Adrenal gland (tissue), 12 donors: ENCODE data around the gene HSF4. TPM values are rescaled to one million over a fixed set of nuclear protein-coding genes. Genes with fewer than 3 reads are reported as not detected.

Source experiments
- DNase-seq, 7 donors: peaks; one replicate each; pipeline ENCODE4 v3.0.0-alpha.2; 2019 to 2020
- H3K27ac ChIP-seq, 5 donors: fragments of 200-600 bp; sonication (generic) in 4 of 5; 1 replicate in 3 of 5; 2 replicates in 2 of 5; pipeline versions ENCODE4 v1.5.1 to v1.8.0; 2016 to 2020; ENCODE audit warnings: mild to moderate bottlenecking in 1 of 5
- H3K27me3 ChIP-seq: fragments of 200-600 bp; 2 replicates; pipeline ENCODE4 v1.8.0; 2021
- H3K36me3 ChIP-seq, 2 donors: fragments of 200-600 bp; replicated peaks in 1 of 2; 1 replicate in 1 of 2; 2 replicates in 1 of 2; pipeline versions ENCODE4 v1.5.1 to v1.8.0; 2018 to 2022
- H3K4me1 ChIP-seq, 2 donors: fragments of 200-600 bp; replicated peaks in 1 of 2; 1 replicate in 1 of 2; 2 replicates in 1 of 2; pipeline versions ENCODE4 v1.5.1 to v1.8.0; 2018 to 2021
- H3K4me3 ChIP-seq, 4 donors: fragments of 200-600 bp; sonication (generic) in 3 of 4; one replicate each; pipeline ENCODE4 v1.5.1; 2016 to 2018
- H3K9me3 ChIP-seq, 3 donors: fragments of 200-600 bp; sonication (generic) in 1 of 3; replicated peaks in 1 of 3; 1 replicate in 2 of 3; 2 replicates in 1 of 3; pipeline versions ENCODE4 v1.5.1 to v1.8.0; 2016 to 2021
- POLR2A ChIP-seq, 2 donors: fragments of 450-650 bp; IDR thresholded peaks; one replicate each; pipeline ENCODE4 v1.6.1; 2017; ENCODE audit warnings: antibody characterized with exemption in 2 of 2, mild to moderate bottlenecking in 2 of 2, moderate library complexity in 1 of 2
- WGBS, 4 donors: extraction: QIAGEN DNeasy Blood & Tissue Kit in 2 of 4; methylation state at CpG; one replicate each; pipeline versions ENCODE4 v1.1.5 to v1.1.7; 2013 to 2017; 5-methylcytosine and 5-hydroxymethylcytosine counted together
- intact Hi-C, 2 donors: fragments of 100-400 bp; cut with DNase I; formaldehyde crosslinking; loops; one replicate each; pipeline versions ENCODE4 v1.14.1 to v1.15.0; 2022 to 2023
- polyA plus RNA-seq, 3 donors: library from polyadenylated mRNA; stranded (reverse); fragments of 200-250 nt in 2 of 3; fragments of 350-450 nt in 1 of 3; fragmentation: Illumina TruSeq in 1 of 3; extraction: RNeasy Lipid Tissue Mini Kit (QIAGEN cat#74804) in 1 of 3; gene quantifications; one replicate each; pipeline ENCODE4 v1.2.3, GENCODE V29; 2013 to 2014
- total RNA-seq, 9 donors: library from RNA; depleted of rRNA in 4 of 9; stranded (reverse); fragments of >200 nt in 4 of 9; fragments of 120-200 nt in 1 of 9; fragmentation: NEBNext Ultra II Directional in 1 of 9; extraction: Animal tissue kit (Norgen Biotek cat#: 25700) in 1 of 9; gene quantifications; one replicate each; pipeline versions ENCODE4 v1.1.0 to v1.2.4, GENCODE V29; 2013 to 2023
- TF ChIP-seq, protein P1 (sequence below), 6 experiments: fragments of 450-650 bp in 4 of 6; fragments of 200-600 bp in 2 of 6; sonication (generic) in 1 of 6; IDR thresholded peaks; 1 replicate in 5 of 6; 2 replicates in 1 of 6; pipeline versions ENCODE4 v1.5.1 to v1.8.0; 2016 to 2021; ENCODE audit warnings: antibody characterized with exemption in 6 of 6, mild to moderate bottlenecking in 2 of 6, moderate library complexity in 1 of 6
- donor health status: healthy with polysubstance abuse.
- donor health status: Bipolar disorder and iron deficiency.
- donor health status: DM: yes; HTN: yes; CAD: no.
- donor health status: DM: no; HTN: no; CAD: no.
- donor health status: DM: no; HTN: no; CAD: no.
- donor health status: DM: yes; HTN: yes; CAD: no.

The HSF4 gene
- total and polyA plus RNA-seq, 12 donors: 5.9 to 700 (median 49.4) TPM

- no peak overlapping the region for H3K4me3 ChIP-seq
- DNase-seq: no peak
- no peaks in the 10 kb centered on the region for H3K36me3 ChIP-seq
- intact Hi-C loops: no loop called here
- H3K27ac ChIP-seq: no peak overlapping the region
- 71 to 84% (median 80%) methylated on average over 4 of the region's 4 CpGs for WGBS, 4 donors
- no peaks in the 10 kb centered on the region for H3K27me3 ChIP-seq
- TF ChIP-seq POLR2A (IDR thresholded peaks at IDR 0.05): no peak
- TF ChIP-seq, protein P1, sequence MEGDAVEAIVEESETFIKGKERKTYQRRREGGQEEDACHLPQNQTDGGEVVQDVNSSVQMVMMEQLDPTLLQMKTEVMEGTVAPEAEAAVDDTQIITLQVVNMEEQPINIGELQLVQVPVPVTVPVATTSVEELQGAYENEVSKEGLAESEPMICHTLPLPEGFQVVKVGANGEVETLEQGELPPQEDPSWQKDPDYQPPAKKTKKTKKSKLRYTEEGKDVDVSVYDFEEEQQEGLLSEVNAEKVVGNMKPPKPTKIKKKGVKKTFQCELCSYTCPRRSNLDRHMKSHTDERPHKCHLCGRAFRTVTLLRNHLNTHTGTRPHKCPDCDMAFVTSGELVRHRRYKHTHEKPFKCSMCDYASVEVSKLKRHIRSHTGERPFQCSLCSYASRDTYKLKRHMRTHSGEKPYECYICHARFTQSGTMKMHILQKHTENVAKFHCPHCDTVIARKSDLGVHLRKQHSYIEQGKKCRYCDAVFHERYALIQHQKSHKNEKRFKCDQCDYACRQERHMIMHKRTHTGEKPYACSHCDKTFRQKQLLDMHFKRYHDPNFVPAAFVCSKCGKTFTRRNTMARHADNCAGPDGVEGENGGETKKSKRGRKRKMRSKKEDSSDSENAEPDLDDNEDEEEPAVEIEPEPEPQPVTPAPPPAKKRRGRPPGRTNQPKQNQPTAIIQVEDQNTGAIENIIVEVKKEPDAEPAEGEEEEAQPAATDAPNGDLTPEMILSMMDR (IDR thresholded peaks at IDR 0.05): no peak
- H3K9me3 ChIP-seq: no peaks in the 10 kb centered on the region
- H3K4me1 ChIP-seq: peaks cover 23 to 40% of the 10 kb centered on the region in 2 donors
Measured at GRCh38 chr16:67188323-67188722, 23.8 kb downstream of the HSF4 start.

DNA sequence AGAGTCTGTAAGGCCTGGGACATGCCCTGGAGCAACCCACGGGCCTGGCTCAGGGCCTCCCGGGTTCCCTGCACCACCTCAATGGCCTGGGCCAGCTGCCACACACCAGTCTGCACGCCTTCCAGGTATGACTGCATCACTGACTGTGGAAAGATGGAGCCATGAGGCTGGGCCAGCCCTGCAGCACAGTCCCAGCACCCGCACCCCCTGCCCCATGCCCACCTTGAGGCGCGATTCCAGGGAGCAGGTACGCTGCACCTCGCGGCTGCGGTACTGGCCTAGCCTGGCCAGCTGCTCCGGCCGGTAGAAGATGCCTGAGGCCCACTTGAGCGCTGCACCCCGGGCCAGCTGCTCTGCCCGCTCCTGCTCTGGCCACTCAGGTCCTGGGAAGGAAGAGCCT lies 24.3 kb downstream of the HSF4 start:
- H3K9me3 ChIP-seq: no peaks in the 10 kb centered on the region
- TF ChIP-seq, protein P1 (IDR thresholded peaks at IDR 0.05): no peak
- no peak overlapping the region for H3K27ac ChIP-seq
- H3K4me1 ChIP-seq: peaks cover 25 to 44% of the 10 kb centered on the region in 2 donors
- H3K36me3 ChIP-seq: peaks cover 0 to 4% of the 10 kb centered on the region in 2 donors
- intact Hi-C loops: no loop called here
- 60 to 96% (median 92%) methylated on average over 1 to 15 of the region's 15 CpGs for WGBS, 4 donors
- H3K4me3 ChIP-seq: no peak overlapping the region
- H3K27me3 ChIP-seq: no peaks in the 10 kb centered on the region
- no peak for DNase-seq

DNA sequence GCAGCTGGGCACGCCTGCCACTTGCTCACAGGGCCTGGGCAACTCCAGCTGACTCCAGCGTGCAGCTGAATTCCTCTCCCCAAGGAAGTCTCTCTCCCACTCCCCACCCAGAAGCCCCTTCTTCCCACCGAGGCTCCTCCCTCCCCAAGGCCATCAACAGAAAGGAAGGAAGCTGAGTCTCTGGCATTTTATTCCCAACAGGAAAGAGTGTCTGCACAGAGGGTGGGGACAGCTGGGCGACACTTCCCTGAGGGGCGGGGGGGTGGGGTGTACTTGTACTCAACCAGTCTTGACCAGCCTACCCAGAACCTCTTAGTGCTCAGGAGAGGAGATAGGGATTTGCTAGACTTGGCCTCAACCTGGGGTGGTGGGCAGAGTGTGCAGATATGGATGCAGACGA lies 25.5 kb downstream of the HSF4 start, which contains the start of gene EXOC3L1:
Gene EXOC3L1, minus strand, starts transcription at position 96 of the 400 bp plus-strand sequence. CDS start 460 bp downstream, outside the sequence.
- no peak for TF ChIP-seq POLR2A (IDR thresholded peaks at IDR 0.05)
- TF ChIP-seq, protein P1 (IDR thresholded peaks at IDR 0.05): no peak
- Histone ChIP-seq H3K36me3 (peaks cover 0 to 17% of the 10 kb centered on the region in 2 donors), H3K4me3 (peak within 1 kb of the TSS in 1 of 4 donors; percentile 19), H3K9me3 (no peaks in the 10 kb centered on the region), H3K27me3 (no peaks in the 10 kb centered on the region), H3K4me1 (peaks cover 16 to 37% of the 10 kb centered on the region in 2 donors), H3K27ac (peak within 1 kb of the TSS in 1 of 5 donors; percentile 57)
- DNase-seq: no peak
- intact Hi-C loops: no loop called here
- WGBS, 4 donors: 21 to 75% (median 35%) methylated on average over 1 to 6 of the region's 6 CpGs

GRCh38 chr16:67190448-67191399 lies 26.2 kb downstream of the HSF4 start:
- TF ChIP-seq, protein P1 (IDR thresholded peaks at IDR 0.05): no peak
- TF ChIP-seq POLR2A (IDR thresholded peaks at IDR 0.05): no peak
- intact Hi-C loops: no loop called here

More at GRCh38 chr16:67190448-67191399, 26.2 kb downstream of the HSF4 start:
- no peaks in the 10 kb centered on the region for H3K27me3 ChIP-seq
- H3K4me3 ChIP-seq: peak overlapping the region in 1 of 4 donors; percentile 19
- 65 to 73% (median 72%) methylated on average over 12 to 13 of the region's 13 CpGs for WGBS, 4 donors
- DNase-seq: no peak
- H3K9me3 ChIP-seq: no peaks in the 10 kb centered on the region
- peaks cover 0 to 24% of the 10 kb centered on the region in 2 donors for H3K36me3 ChIP-seq
- peak overlapping the region in 1 of 5 donors; percentile 57 for H3K27ac ChIP-seq
- peaks cover 11 to 30% of the 10 kb centered on the region in 2 donors for H3K4me1 ChIP-seq
